AG09309 (cell line): ENCODE measurements around the gene ACYP1.
"Not testable (repeated sequence)": the region's sequence is repeated elsewhere in the genome, so short reads cannot be mapped to it uniquely, and the experiment has no call there.

Experiments used
- DNase-seq: peaks from one replicate; pipeline ENCODE4 v3.0.0-alpha.2; 2010; ENCODE audit warnings: low read depth
- H3K4me3 ChIP-seq: 2 replicates; pipeline ENCODE4 v1.5.1; 2011; ENCODE audit warnings: mild to moderate bottlenecking, low read depth, low read length, moderate library complexity; ENCODE audit not compliant: control insufficient read depth
- TF ChIP-seq, protein P1 (sequence below): IDR thresholded peaks from 2 replicates; pipeline ENCODE4 v1.5.1; 2011; ENCODE audit warnings: mild to moderate bottlenecking, low read depth, low read length, inconsistent platforms; ENCODE audit not compliant: insufficient read depth, control insufficient read depth; ENCODE audit errors: missing control alignments

Gene ACYP1

DNA sequence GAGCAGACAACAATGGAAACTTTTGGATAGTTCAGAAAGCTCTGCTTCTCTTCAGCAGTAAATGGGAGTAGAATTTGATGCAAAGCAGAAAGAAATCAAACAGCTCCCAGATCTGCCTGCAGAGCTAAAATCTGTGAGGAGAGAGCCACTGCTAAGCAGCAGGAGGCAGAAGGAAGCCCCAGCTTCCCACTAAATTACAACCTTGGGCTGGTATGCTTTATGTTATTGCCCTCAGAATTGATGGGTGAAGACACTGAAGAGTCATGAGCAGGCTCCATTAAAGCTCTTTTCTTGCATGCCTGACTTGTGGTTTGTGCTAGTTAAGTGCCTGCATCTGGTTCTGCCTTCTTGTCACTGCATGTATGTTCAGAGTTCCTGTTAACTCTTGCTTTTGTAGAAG lies 14.0 kb upstream of the ACYP1 start:
- DNase-seq = no peak
- H3K4me3 ChIP-seq = no peak overlapping the region
- TF ChIP-seq, protein P1, sequence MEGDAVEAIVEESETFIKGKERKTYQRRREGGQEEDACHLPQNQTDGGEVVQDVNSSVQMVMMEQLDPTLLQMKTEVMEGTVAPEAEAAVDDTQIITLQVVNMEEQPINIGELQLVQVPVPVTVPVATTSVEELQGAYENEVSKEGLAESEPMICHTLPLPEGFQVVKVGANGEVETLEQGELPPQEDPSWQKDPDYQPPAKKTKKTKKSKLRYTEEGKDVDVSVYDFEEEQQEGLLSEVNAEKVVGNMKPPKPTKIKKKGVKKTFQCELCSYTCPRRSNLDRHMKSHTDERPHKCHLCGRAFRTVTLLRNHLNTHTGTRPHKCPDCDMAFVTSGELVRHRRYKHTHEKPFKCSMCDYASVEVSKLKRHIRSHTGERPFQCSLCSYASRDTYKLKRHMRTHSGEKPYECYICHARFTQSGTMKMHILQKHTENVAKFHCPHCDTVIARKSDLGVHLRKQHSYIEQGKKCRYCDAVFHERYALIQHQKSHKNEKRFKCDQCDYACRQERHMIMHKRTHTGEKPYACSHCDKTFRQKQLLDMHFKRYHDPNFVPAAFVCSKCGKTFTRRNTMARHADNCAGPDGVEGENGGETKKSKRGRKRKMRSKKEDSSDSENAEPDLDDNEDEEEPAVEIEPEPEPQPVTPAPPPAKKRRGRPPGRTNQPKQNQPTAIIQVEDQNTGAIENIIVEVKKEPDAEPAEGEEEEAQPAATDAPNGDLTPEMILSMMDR = no peak

DNA sequence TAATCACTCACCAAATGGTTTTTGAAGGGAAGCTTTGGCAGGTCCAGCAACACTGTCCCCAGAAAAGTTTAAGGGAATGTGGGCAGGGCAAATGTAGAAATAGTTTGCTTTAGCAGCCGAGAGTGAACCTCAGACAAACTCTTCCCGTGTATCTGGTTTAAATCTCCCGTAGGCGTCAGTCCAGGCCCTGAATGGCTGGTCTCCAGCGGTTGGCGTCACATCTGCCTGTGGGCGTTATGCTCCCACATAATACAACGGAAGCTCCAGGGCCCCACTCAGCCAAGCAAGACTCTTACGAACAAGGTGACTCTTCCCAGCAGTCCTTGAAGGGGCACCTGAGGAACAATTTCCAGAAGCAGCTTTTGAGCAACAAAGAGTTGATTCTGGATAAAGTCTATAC lies 6.6 kb upstream of the ACYP1 start:
- TF ChIP-seq, protein P1 = no peak
- no peak overlapping the region for H3K4me3 ChIP-seq
- no peak for DNase-seq

DNA sequence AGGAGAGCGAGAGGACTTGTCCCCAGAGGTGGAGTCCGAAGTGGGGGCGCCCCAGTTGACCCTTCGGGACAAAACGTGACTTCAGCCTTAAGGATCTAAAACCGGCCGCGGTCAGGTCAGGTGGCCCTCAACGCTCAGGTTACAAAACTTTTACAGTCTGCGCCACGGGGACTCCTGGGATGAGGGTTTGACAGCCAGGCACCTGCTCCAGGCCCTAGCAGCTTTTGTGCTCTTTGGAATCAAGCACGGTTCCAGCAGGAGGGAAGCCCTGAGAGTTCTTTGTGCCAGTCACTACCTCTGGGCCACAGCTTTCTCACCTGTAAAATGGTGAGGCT lies 6.0 kb upstream of the ACYP1 start:
- H3K4me3 ChIP-seq = peak overlapping the region; percentile 63
- DNase-seq = no peak
- TF ChIP-seq, protein P1 = no peak

DNA sequence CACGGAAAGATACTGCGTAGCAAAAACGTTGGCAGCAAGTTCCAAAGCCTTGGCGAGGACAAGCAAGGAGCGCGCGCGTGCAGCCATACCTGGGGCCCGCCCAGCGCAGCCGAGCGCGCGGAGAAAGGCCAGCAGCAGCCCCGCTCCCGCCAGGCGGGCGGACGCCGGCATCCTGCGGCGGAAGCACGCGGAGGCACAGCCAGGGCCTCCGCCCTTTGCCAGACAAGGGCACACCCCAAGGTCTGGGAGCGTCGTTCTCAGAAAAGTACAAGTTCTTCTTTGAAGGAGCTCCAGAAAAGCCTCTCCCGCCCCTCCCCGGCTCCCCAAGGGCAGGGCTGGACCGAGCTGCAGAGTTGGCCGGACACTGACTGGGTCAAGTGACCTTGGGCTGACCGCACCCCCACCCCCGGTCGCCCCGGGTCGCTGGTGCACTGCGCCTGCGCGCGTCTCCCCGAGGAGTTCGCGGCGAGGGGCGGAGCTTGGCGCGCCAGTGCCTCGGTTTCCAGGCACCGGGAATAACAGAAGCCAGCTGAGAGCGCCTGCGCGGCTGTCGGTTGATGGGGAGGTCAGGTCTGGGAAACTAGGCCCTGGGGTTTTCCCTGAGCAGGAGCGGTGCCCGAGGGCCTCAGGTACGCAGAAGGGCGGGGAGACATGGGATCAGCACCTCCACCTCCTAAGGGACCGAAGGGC lies 5.4 kb upstream of the ACYP1 start, which contains the start of gene ZC2HC1C:
TSS of gene ZC2HC1C (plus strand) at position 521 of the 690 bp plus-strand sequence. CDS start 933 bp downstream, outside the sequence.
- TF ChIP-seq, protein P1 = no peak
- peak within 1 kb of the TSS; percentile 63 for H3K4me3 ChIP-seq
- no peak for DNase-seq

DNA sequence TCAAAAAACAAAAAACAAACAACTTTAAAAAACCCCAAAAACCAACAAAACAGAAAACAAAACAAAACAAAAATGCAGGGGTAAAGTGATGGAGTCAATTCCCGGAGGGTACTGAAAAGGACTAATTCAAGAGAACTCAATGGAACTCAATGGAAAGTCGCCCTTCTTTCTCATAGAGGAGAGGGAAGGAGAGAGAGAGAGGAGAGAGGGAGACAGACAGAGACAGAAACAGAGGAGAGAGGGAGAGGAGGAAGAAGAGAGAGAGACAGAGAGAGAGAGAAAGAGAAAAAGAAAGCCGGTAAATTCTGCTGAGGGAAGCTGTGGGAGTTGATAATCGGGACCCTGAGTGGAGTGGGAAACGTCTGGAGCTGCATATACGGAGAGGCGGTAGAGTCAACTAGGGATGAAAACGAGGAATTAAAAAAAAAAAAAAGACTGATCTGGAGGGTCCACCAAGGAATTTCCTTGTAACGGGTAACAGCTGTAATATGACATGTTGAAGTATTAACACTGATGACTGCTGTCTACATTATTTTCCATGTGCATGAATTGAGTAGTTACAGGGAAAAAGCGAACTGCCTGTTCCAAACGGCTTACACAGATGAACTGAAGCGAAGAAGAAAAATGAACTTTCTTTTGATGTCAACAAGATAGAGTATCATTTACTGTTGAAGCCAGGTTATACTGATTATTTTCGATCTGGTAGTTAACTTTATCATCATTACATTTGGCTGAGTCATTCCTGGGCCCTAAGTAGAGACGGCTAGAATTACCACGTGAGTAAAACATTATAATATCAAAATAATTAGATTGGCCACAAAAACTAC lies 4.7 kb upstream of the ACYP1 start:
- TF ChIP-seq, protein P1 = no peak
- H3K4me3 ChIP-seq = peak overlapping the region; percentile 63
- no peak for DNase-seq

DNA sequence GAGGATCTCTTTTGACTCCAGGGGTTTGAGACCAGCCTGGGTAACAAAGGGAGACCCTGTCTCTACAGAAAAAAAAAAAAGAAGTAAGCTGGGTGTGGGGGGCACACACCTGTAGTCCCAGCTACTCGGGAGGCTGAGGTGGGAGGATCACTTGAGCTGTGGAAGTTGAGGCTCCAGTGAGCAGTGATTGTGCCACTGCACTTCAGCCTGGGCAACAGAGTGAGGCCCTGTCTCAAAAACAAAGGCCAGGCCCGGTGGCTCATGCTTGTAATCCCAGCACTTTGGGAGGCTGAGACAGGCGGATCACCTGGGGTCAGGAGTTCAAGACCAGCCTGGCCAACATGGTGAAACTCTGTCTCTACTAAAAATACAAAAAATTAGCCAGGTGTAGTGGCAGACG lies 3.9 kb upstream of the ACYP1 start:
- H3K4me3 ChIP-seq = not testable (repeated sequence)

DNA sequence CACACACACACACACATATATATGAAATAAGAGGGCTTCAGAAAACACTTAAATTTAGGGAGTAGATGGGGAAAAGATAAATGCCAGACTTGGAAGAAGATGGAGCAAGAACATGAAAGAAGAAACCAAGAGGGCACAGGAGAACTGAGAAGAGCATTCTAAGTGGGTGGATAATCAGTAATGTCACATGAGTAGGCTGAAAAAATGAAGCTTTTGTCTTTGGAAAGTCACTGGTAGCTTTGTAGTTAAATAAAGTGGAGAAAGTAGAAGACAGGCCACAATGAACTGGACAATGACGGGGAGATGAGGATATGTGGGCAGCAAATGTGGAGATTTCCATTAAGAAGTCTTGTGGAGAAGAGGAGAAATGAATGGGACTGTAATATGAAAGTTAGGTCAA lies 3.4 kb upstream of the ACYP1 start:
- H3K4me3 ChIP-seq = no peak overlapping the region
- TF ChIP-seq, protein P1 = no peak
- DNase-seq = no peak

More for the DNA sequence above, 3.9 kb upstream of the ACYP1 start:
- DNase-seq = not testable (repeated sequence)
